Measurements from ENCODE around the gene CSPG5.

DNA sequence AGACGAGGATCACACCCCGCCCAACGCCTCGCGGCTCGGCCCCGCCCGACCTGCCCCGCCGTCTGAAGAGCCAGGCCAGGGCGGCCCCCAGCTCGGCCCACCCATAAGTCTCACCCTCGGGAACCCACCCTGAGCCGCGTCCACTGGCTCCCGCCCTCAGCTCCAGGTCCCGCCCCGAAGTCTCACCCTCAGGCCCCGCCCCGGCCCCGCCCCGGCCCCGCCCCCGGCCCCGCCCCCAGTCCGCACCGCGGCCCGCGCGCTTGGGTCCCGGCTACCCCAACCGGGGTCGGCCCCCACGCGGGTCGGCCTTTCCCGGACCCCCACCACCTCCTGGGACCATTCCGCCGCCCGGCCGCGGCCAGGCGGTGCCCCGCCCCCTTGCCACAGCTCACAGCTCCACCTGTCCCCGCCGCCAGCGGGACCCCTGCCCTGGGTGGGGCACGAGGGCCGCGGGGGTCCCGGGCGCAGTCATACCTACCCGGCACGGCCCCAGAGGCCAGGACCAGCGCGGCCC is 489 bp downstream of the CSPG5 start:
- TF ChIP-seq, protein P1, sequence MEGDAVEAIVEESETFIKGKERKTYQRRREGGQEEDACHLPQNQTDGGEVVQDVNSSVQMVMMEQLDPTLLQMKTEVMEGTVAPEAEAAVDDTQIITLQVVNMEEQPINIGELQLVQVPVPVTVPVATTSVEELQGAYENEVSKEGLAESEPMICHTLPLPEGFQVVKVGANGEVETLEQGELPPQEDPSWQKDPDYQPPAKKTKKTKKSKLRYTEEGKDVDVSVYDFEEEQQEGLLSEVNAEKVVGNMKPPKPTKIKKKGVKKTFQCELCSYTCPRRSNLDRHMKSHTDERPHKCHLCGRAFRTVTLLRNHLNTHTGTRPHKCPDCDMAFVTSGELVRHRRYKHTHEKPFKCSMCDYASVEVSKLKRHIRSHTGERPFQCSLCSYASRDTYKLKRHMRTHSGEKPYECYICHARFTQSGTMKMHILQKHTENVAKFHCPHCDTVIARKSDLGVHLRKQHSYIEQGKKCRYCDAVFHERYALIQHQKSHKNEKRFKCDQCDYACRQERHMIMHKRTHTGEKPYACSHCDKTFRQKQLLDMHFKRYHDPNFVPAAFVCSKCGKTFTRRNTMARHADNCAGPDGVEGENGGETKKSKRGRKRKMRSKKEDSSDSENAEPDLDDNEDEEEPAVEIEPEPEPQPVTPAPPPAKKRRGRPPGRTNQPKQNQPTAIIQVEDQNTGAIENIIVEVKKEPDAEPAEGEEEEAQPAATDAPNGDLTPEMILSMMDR (optimal IDR thresholded peaks at IDR 0.05 in 1 of 3, IDR thresholded peaks at IDR 0.05 in 1 of 3, conservative IDR thresholded peaks at IDR 0.05 in 1 of 3; ENCODE audit: extremely low read depth in 1 of 3, insufficient read depth in 2 of 3, low read length in 3 of 3): no peak
- no peak for TF ChIP-seq EZH2 (IDR thresholded peaks at IDR 0.05; ENCODE audit: low read length)
